ENCODE data around the gene ZG16.
A peak's percentile ranks its signal among the peaks of the same experiment; 100 is the strongest.
"Not testable (repeated sequence)": the region's sequence is repeated elsewhere in the genome, so short reads cannot be mapped to it uniquely, and the experiment has no call there.

Gene ZG16

GRCh38 chr16:29739927-29740629, 38.0 kb upstream of the ZG16 start:
- H3K4me3 ChIP-seq (ENCODE audit: low read length in 2 of 2) = peak overlapping the region; percentile 31 to 57
- peak overlapping the region; percentile 85 to 88 for H3K27ac ChIP-seq (ENCODE audit: low read depth in 2 of 2, low read length in 2 of 2)
- H3K9ac ChIP-seq (ENCODE audit: low read depth in 1 of 2, low read length in 2 of 2); H3K27me3 ChIP-seq (ENCODE audit: control insufficient read depth in 2 of 2, insufficient read depth in 2 of 2, low read length in 2 of 2); H3K36me3 ChIP-seq (ENCODE audit: control insufficient read depth in 2 of 2, insufficient read depth in 2 of 2, low read length in 2 of 2); H3K9me3 ChIP-seq (ENCODE audit: control insufficient read depth in 2 of 2, low read length in 2 of 2): not testable (repeated sequence)
- H3K4me1 ChIP-seq (ENCODE audit: control insufficient read depth in 2 of 2, insufficient read depth in 2 of 2, low read length in 2 of 2) = peaks cover 46 to 65% of the 10 kb centered on the region in 2 donors

GRCh38 chr16:29740630-29741015, 37.4 kb upstream of the ZG16 start:
- not testable (repeated sequence) for H3K9me3 ChIP-seq (ENCODE audit: control insufficient read depth in 2 of 2, low read length in 2 of 2); H3K27me3 ChIP-seq (ENCODE audit: control insufficient read depth in 2 of 2, insufficient read depth in 2 of 2, low read length in 2 of 2); H3K36me3 ChIP-seq (ENCODE audit: control insufficient read depth in 2 of 2, insufficient read depth in 2 of 2, low read length in 2 of 2)
- Histone ChIP-seq H3K27ac (ENCODE audit: low read depth in 2 of 2, low read length in 2 of 2) (peak overlapping the region; percentile 85 to 88), H3K4me1 (ENCODE audit: control insufficient read depth in 2 of 2, insufficient read depth in 2 of 2, low read length in 2 of 2) (peaks cover 46 to 69% of the 10 kb centered on the region in 2 donors), H3K4me3 (ENCODE audit: low read length in 2 of 2) (peak overlapping the region; percentile 31 to 57), H3K9ac (ENCODE audit: low read depth in 1 of 2, low read length in 2 of 2) (peak overlapping the region in 1 of 2 donors; percentile 50)

- Histone ChIP-seq H3K9me3 (ENCODE audit: control insufficient read depth in 2 of 2, low read length in 2 of 2) (no peaks in the 10 kb centered on the region), H3K27ac (ENCODE audit: low read depth in 2 of 2, low read length in 2 of 2) (peak overlapping the region; percentile 9 to 29), H3K4me1 (ENCODE audit: control insufficient read depth in 2 of 2, insufficient read depth in 2 of 2, low read length in 2 of 2) (peaks cover 41 to 69% of the 10 kb centered on the region in 2 donors), H3K27me3 (ENCODE audit: control insufficient read depth in 2 of 2, insufficient read depth in 2 of 2, low read length in 2 of 2) (no peaks in the 10 kb centered on the region), H3K9ac (ENCODE audit: low read depth in 1 of 2, low read length in 2 of 2) (no peak overlapping the region), H3K36me3 (ENCODE audit: control insufficient read depth in 2 of 2, insufficient read depth in 2 of 2, low read length in 2 of 2) (no peaks in the 10 kb centered on the region), H3K4me3 (ENCODE audit: low read length in 2 of 2) (no peak overlapping the region)
Measured at GRCh38 chr16:29742683-29743275, 35.3 kb upstream of the ZG16 start.

- Histone ChIP-seq H3K27me3 (ENCODE audit: control insufficient read depth in 2 of 2, insufficient read depth in 2 of 2, low read length in 2 of 2) (no peaks in the 10 kb centered on the region), H3K36me3 (ENCODE audit: control insufficient read depth in 2 of 2, insufficient read depth in 2 of 2, low read length in 2 of 2) (no peaks in the 10 kb centered on the region), H3K9me3 (ENCODE audit: control insufficient read depth in 2 of 2, low read length in 2 of 2) (no peaks in the 10 kb centered on the region), H3K4me1 (ENCODE audit: control insufficient read depth in 2 of 2, insufficient read depth in 2 of 2, low read length in 2 of 2) (peaks cover 42 to 71% of the 10 kb centered on the region in 2 donors), H3K9ac (ENCODE audit: low read depth in 1 of 2, low read length in 2 of 2) (peak overlapping the region in 1 of 2 donors; percentile 32), H3K27ac (ENCODE audit: low read depth in 2 of 2, low read length in 2 of 2) (peak overlapping the region in 1 of 2 donors; percentile 27), H3K4me3 (ENCODE audit: low read length in 2 of 2) (no peak overlapping the region)
Measured at GRCh38 chr16:29743475-29743826, 34.6 kb upstream of the ZG16 start.

- no peaks in the 10 kb centered on the region for H3K36me3 ChIP-seq (ENCODE audit: control insufficient read depth in 2 of 2, insufficient read depth in 2 of 2, low read length in 2 of 2)
- H3K27me3 ChIP-seq (ENCODE audit: control insufficient read depth in 2 of 2, insufficient read depth in 2 of 2, low read length in 2 of 2) = no peaks in the 10 kb centered on the region
- H3K27ac ChIP-seq (ENCODE audit: low read depth in 2 of 2, low read length in 2 of 2) = peak overlapping the region; percentile 23 to 34
- H3K4me1 ChIP-seq (ENCODE audit: control insufficient read depth in 2 of 2, insufficient read depth in 2 of 2, low read length in 2 of 2) = peaks cover 38 to 68% of the 10 kb centered on the region in 2 donors
- H3K9ac ChIP-seq (ENCODE audit: low read depth in 1 of 2, low read length in 2 of 2) = peak overlapping the region in 1 of 2 donors; percentile 11
- H3K9me3 ChIP-seq (ENCODE audit: control insufficient read depth in 2 of 2, low read length in 2 of 2) = no peaks in the 10 kb centered on the region
- H3K4me3 ChIP-seq (ENCODE audit: low read length in 2 of 2) = peak overlapping the region in 1 of 2 donors; percentile 65
Measured at GRCh38 chr16:29743827-29744531, 34.1 kb upstream of the ZG16 start.

- no peaks in the 10 kb centered on the region for H3K36me3 ChIP-seq (ENCODE audit: control insufficient read depth in 2 of 2, insufficient read depth in 2 of 2, low read length in 2 of 2)
- peak overlapping the region; percentile 34 to 77 for H3K27ac ChIP-seq (ENCODE audit: low read depth in 2 of 2, low read length in 2 of 2)
- H3K9ac ChIP-seq (ENCODE audit: low read depth in 1 of 2, low read length in 2 of 2) = peak overlapping the region; percentile 20 to 52
- peak overlapping the region; percentile 65 to 78 for H3K4me3 ChIP-seq (ENCODE audit: low read length in 2 of 2)
- H3K4me1 ChIP-seq (ENCODE audit: control insufficient read depth in 2 of 2, insufficient read depth in 2 of 2, low read length in 2 of 2) = peaks cover 36 to 62% of the 10 kb centered on the region in 2 donors
- no peaks in the 10 kb centered on the region for H3K27me3 ChIP-seq (ENCODE audit: control insufficient read depth in 2 of 2, insufficient read depth in 2 of 2, low read length in 2 of 2)
- H3K9me3 ChIP-seq (ENCODE audit: control insufficient read depth in 2 of 2, low read length in 2 of 2) = no peaks in the 10 kb centered on the region
Measured at GRCh38 chr16:29744541-29745101, 33.4 kb upstream of the ZG16 start.

- H3K27me3 ChIP-seq (ENCODE audit: control insufficient read depth in 2 of 2, insufficient read depth in 2 of 2, low read length in 2 of 2) = no peaks in the 10 kb centered on the region
- H3K4me3 ChIP-seq (ENCODE audit: low read length in 2 of 2) = peak overlapping the region; percentile 65 to 78
- H3K4me1 ChIP-seq (ENCODE audit: control insufficient read depth in 2 of 2, insufficient read depth in 2 of 2, low read length in 2 of 2) = peaks cover 31 to 58% of the 10 kb centered on the region in 2 donors
- no peaks in the 10 kb centered on the region for H3K9me3 ChIP-seq (ENCODE audit: control insufficient read depth in 2 of 2, low read length in 2 of 2)
- H3K36me3 ChIP-seq (ENCODE audit: control insufficient read depth in 2 of 2, insufficient read depth in 2 of 2, low read length in 2 of 2) = no peaks in the 10 kb centered on the region
- H3K9ac ChIP-seq (ENCODE audit: low read depth in 1 of 2, low read length in 2 of 2) = peak overlapping the region; percentile 47 to 52
- peak overlapping the region; percentile 64 to 77 for H3K27ac ChIP-seq (ENCODE audit: low read depth in 2 of 2, low read length in 2 of 2)
Measured at GRCh38 chr16:29745121-29745852, 32.8 kb upstream of the ZG16 start.

- H3K9ac ChIP-seq (ENCODE audit: low read depth in 1 of 2, low read length in 2 of 2) = peak within 1 kb of the TSS; percentile 47 to 52
- H3K4me3 ChIP-seq (ENCODE audit: low read length in 2 of 2) = peak within 1 kb of the TSS; percentile 65 to 78
Measured at GRCh38 chr16:29745853-29746345, 32.2 kb upstream of the ZG16 start, which contains the start of gene C16orf54. Gene C16orf54 (minus strand): TSS chr16:29745990. CDS start chr16:29744951, 1,039 bp downstream.

GRCh38 chr16:29746518-29746917, 31.5 kb upstream of the ZG16 start:
- Histone ChIP-seq H3K4me1 (ENCODE audit: control insufficient read depth in 2 of 2, insufficient read depth in 2 of 2, low read length in 2 of 2) (peaks cover 27 to 47% of the 10 kb centered on the region in 2 donors), H3K27ac (ENCODE audit: low read depth in 2 of 2, low read length in 2 of 2) (peak overlapping the region; percentile 64 to 77), H3K9ac (ENCODE audit: low read depth in 1 of 2, low read length in 2 of 2) (peak overlapping the region in 1 of 2 donors; percentile 18)
- H3K36me3 ChIP-seq (ENCODE audit: control insufficient read depth in 2 of 2, insufficient read depth in 2 of 2, low read length in 2 of 2); H3K9me3 ChIP-seq (ENCODE audit: control insufficient read depth in 2 of 2, low read length in 2 of 2); H3K4me3 ChIP-seq (ENCODE audit: low read length in 2 of 2); H3K27me3 ChIP-seq (ENCODE audit: control insufficient read depth in 2 of 2, insufficient read depth in 2 of 2, low read length in 2 of 2): not testable (repeated sequence)

More at GRCh38 chr16:29745853-29746345, 32.2 kb upstream of the ZG16 start, which contains the start of gene C16orf54:
- Histone ChIP-seq H3K9me3 (ENCODE audit: control insufficient read depth in 2 of 2, low read length in 2 of 2) (no peaks in the 10 kb centered on the region), H3K4me1 (ENCODE audit: control insufficient read depth in 2 of 2, insufficient read depth in 2 of 2, low read length in 2 of 2) (peaks cover 31 to 53% of the 10 kb centered on the region in 2 donors), H3K36me3 (ENCODE audit: control insufficient read depth in 2 of 2, insufficient read depth in 2 of 2, low read length in 2 of 2) (no peaks in the 10 kb centered on the region), H3K27me3 (ENCODE audit: control insufficient read depth in 2 of 2, insufficient read depth in 2 of 2, low read length in 2 of 2) (no peaks in the 10 kb centered on the region), H3K27ac (ENCODE audit: low read depth in 2 of 2, low read length in 2 of 2) (peak within 1 kb of the TSS; percentile 64 to 77)

Data from mucosa of rectum (tissue), 2 donors.